BJ (cell line): ENCODE results near the gene UBE3A. TPM values are rescaled to one million over a fixed set of nuclear protein-coding genes. Genes with fewer than 3 reads are reported as not detected.

Experiments
- CTCF ChIA-PET: fragments of 350-600 bp; formaldehyde crosslinking; extraction: SDS; loops from one replicate; lab custom pipeline; 2021; ENCODE audit warnings: antibody characterized with exemption, inconsistent platforms; lab: Yijun Ruan, JAX
- POLR2A ChIA-PET: fragments of 300-600 bp; sonication (Branson Sonifier 250); formaldehyde crosslinking; extraction: SDS; loops from one replicate; lab custom pipeline; 2021; ENCODE audit warnings: antibody characterized with exemption; lab: Charles Lee
- DNase-seq: peaks from one replicate; pipeline ENCODE4 v3.0.0-alpha.2; 2011; ENCODE audit warnings: low read depth
- H3K27me3 ChIP-seq: 2 replicates; pipeline ENCODE4 v1.6.0; 2011; ENCODE audit warnings: low read length; ENCODE audit not compliant: control insufficient read depth, insufficient read depth
- H3K36me3 ChIP-seq: 2 replicates; pipeline ENCODE4 v1.5.1; 2011; ENCODE audit warnings: low read length; ENCODE audit not compliant: control insufficient read depth, insufficient read depth
- H3K4me3 ChIP-seq: 2 replicates; pipeline ENCODE4 v1.5.1; 2011; ENCODE audit warnings: low read depth, mild to moderate bottlenecking, control low read depth, low read length
- polyA plus RNA-seq: library from polyadenylated mRNA; depleted of rRNA; stranded (reverse); fragments of >200 nt; gene quantifications from 2 replicates; pipeline ENCODE4 v1.2.3, GENCODE V29; 2011
- TF ChIP-seq, protein P1 (sequence below): IDR thresholded peaks from 2 replicates; pipeline ENCODE4 v1.5.1; 2011; ENCODE audit warnings: low read depth, mild to moderate bottlenecking, control low read depth, inconsistent platforms, low read length, moderate library complexity; ENCODE audit not compliant: insufficient read depth

Gene UBE3A
- polyA plus RNA-seq, 1 experiment = 23.5 TPM

DNA sequence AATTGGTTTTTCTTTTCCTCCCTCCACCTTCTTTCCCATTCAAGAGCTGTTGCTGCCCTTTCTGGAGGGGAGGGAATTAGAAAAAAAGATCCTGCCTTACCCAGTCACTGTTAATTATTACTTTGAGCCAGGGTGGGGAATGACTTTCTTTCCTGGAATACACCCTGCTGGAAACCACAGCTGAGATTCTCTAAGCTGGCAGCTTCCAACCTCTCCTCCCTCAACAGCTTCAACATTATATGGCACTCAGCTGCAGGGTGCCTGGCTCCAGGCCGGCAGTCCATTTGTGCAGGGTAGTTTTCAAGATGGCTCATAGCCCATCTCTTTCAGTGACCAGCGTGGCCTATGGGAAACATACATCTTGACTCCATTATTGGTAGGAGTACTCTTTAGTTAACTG lies 105.8 kb downstream of the UBE3A start:
- TF ChIP-seq, protein P1, sequence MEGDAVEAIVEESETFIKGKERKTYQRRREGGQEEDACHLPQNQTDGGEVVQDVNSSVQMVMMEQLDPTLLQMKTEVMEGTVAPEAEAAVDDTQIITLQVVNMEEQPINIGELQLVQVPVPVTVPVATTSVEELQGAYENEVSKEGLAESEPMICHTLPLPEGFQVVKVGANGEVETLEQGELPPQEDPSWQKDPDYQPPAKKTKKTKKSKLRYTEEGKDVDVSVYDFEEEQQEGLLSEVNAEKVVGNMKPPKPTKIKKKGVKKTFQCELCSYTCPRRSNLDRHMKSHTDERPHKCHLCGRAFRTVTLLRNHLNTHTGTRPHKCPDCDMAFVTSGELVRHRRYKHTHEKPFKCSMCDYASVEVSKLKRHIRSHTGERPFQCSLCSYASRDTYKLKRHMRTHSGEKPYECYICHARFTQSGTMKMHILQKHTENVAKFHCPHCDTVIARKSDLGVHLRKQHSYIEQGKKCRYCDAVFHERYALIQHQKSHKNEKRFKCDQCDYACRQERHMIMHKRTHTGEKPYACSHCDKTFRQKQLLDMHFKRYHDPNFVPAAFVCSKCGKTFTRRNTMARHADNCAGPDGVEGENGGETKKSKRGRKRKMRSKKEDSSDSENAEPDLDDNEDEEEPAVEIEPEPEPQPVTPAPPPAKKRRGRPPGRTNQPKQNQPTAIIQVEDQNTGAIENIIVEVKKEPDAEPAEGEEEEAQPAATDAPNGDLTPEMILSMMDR = no peak
- CTCF ChIA-PET = interaction anchor here (0.7 kb wide), 1 partner anchor 927 kb away, joined by 3 read pairs; no protein-coding TSS in a partner anchor

DNA sequence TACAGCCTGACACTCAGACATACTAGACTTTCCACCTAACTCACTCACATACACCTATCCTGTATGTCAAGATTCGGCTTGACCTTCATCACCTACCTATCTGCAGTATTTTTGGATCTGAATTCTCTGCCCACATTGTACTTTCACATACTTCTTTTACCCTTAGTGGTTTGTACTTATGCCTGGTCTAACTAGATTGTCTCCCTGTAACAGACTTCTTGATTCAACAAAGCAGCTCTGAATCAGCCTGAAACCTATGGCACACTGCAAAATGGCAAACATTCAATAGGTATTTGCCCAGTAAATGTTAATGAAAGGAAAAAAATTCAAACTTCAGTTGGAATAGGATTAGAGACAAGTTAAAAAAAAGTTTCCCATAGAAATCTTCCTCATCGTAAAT lies 106.5 kb downstream of the UBE3A start:
- H3K4me3 ChIP-seq = no peak overlapping the region
- H3K36me3 ChIP-seq = no peaks in the 10 kb centered on the region
- POLR2A ChIA-PET = no interaction called here
- no peak for DNase-seq
- CTCF ChIA-PET = no interaction called here
- H3K27me3 ChIP-seq = no peaks in the 10 kb centered on the region
- TF ChIP-seq, protein P1 = no peak

More for the DNA sequence above, 105.8 kb downstream of the UBE3A start:
- POLR2A ChIA-PET = no interaction called here
- Histone ChIP-seq H3K36me3 (no peaks in the 10 kb centered on the region), H3K27me3 (no peaks in the 10 kb centered on the region), H3K4me3 (no peak overlapping the region)
- no peak for DNase-seq

DNA sequence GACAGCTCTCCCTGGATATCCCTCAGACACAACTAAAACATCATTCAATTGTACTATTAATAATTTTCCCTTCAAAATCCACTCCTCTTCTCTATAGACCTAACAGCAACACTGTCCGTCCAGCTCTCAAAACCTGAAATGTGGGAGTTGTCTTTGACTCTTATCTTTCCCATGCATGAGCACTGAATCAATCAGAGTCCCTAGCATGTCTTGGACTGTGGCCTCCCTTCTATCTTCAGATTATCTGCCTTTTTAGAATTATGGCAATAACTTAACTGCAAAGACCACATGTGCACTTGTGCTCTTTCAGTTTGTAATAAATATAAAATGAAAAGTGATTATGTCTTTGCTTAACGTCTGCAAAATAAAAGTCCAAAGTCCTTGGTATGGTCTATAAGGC lies 107.0 kb downstream of the UBE3A start:
- POLR2A ChIA-PET = no interaction called here
- no peaks in the 10 kb centered on the region for H3K36me3 ChIP-seq
- TF ChIP-seq, protein P1 = no peak

DNA sequence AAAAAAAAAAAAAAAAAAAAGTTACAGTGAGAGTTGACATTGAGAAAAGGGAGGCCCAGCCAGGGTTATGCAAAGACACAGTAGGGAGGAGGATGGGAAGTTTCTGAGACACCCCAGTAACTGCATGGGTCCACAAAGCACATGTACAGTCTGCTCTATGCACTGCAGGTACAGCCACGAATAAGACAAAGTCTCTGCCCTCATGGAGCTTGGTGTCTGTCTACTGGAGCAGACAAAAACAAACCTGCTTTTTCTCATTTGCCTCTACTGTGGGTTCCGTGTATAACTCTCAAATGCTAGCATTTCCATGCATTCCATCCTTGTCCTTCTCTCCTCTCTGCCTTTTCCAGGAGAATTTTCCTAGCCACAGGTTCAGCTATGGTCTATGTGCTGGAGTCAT lies 107.4 kb downstream of the UBE3A start:
- ChIA-PET POLR2A (no interaction called here), CTCF (no interaction called here)
- Histone ChIP-seq H3K36me3 (no peaks in the 10 kb centered on the region), H3K27me3 (no peaks in the 10 kb centered on the region), H3K4me3 (no peak overlapping the region)
- no peak for DNase-seq
- TF ChIP-seq, protein P1 = no peak

More for the DNA sequence above, 107.0 kb downstream of the UBE3A start:
- H3K4me3 ChIP-seq = no peak overlapping the region
- H3K27me3 ChIP-seq = no peaks in the 10 kb centered on the region
- CTCF ChIA-PET = no interaction called here
- no peak for DNase-seq

DNA sequence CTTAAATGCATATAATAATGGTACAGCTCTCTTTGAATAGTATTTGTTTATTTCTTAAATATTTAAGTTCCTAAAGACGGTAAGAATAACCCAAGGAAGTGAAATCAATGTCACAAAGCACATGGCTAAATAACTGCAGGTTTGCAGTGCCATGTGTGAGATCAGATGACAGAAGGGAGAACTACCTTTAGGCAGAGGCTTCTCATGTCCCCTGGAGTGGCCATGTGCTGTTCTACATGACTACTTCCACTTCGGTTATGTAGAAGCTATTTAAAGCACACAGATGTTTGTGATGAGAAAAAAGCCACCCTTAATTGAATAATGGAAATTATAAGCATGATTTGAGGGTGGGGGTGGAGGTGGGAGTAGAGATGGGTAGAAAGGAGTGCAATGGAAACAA lies 109.1 kb downstream of the UBE3A start:
- no peak for DNase-seq
- H3K27me3 ChIP-seq = no peaks in the 10 kb centered on the region
- CTCF ChIA-PET = interaction anchor here (1.0 kb wide), 1 partner anchor 14 kb away, joined by 4 read pairs; no protein-coding TSS in a partner anchor
- no peaks in the 10 kb centered on the region for H3K36me3 ChIP-seq
- POLR2A ChIA-PET = interaction anchor here (0.7 kb wide), 1 partner anchor 9 kb away, joined by 6 read pairs; no protein-coding TSS in a partner anchor
- TF ChIP-seq, protein P1 = no peak
- H3K4me3 ChIP-seq = no peak overlapping the region
